Measurements from ENCODE around the gene TMEM126B. TPM values are rescaled to one million over a fixed set of nuclear protein-coding genes. Genes with fewer than 3 reads are reported as not detected.
"Not testable (repeated sequence)": the region's sequence is repeated elsewhere in the genome, so short reads cannot be mapped to it uniquely, and the experiment has no call there.

TMEM126B gene
- total RNA-seq, 1 donor from 2014 or later: 42.3 TPM

DNA sequence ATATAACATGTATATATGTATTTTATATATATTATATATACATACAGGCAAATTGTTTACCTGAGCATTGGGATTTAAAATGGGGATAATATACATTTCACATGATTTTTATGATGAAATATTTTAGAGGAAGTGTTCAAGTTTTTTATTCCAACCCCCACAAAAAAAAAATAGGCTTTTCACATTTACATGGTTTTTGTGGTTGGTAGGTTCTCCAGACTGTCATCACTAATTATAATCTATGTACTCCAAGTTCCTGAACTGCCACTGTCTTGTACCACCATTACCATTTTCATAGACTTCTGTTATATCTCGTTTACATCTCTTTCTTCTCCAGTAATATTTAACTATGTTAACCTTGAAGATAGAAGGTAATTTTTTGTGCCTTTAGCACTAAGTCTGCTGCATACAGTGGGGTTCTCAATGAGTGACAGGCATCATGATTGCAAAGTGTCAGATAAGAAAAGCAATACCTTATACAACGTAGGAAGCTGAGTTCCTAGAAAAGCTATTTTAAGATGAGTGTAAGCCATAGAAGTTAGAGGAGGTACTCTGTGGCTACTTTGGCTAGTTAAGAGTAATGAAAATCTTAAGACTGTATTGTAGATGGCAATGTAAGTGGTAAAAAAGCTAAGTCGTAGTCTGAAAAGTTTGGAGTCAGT is 24.5 kb downstream of the TMEM126B start:
- no peak overlapping the region for H3K4me3 Mint-ChIP-seq (ENCODE audit: unreplicated experiment)
- TF ChIP-seq, protein P1, sequence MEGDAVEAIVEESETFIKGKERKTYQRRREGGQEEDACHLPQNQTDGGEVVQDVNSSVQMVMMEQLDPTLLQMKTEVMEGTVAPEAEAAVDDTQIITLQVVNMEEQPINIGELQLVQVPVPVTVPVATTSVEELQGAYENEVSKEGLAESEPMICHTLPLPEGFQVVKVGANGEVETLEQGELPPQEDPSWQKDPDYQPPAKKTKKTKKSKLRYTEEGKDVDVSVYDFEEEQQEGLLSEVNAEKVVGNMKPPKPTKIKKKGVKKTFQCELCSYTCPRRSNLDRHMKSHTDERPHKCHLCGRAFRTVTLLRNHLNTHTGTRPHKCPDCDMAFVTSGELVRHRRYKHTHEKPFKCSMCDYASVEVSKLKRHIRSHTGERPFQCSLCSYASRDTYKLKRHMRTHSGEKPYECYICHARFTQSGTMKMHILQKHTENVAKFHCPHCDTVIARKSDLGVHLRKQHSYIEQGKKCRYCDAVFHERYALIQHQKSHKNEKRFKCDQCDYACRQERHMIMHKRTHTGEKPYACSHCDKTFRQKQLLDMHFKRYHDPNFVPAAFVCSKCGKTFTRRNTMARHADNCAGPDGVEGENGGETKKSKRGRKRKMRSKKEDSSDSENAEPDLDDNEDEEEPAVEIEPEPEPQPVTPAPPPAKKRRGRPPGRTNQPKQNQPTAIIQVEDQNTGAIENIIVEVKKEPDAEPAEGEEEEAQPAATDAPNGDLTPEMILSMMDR (IDR thresholded peaks at IDR 0.05): no peak
- H3K27me3 Mint-ChIP-seq (ENCODE audit: low read depth): no peaks in the 10 kb centered on the region
- peaks cover 16% of the 10 kb centered on the region for H3K4me1 Mint-ChIP-seq (ENCODE audit: low read depth)
- H3K9me3 Mint-ChIP-seq (ENCODE audit: low read depth): no peaks in the 10 kb centered on the region
- no peak for DNase-seq (ENCODE audit: low spot score)
- peaks cover 10% of the 10 kb centered on the region for H3K36me3 Mint-ChIP-seq (ENCODE audit: low read depth)
- no peak overlapping the region for H3K27ac Mint-ChIP-seq (ENCODE audit: unreplicated experiment)

DNA sequence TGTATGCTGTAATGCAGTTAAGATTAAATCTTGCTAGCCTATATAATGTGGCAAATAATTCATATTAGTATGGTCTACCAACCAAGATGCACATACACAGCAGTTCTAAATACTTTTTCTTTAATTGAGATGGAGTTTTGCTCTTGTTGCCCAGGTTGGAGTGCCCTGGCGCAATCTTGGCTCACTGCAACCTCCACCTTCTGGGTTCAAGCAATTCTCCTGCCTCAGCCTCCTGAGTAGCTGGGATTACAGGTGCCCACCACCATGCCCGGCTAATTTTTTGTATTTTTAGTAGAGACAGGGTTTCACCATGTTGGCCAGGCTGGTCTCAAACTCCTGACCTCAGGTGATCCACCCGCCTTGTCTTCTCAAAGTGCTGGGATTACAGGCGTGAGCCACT is 25.9 kb downstream of the TMEM126B start:
- peaks cover 12% of the 10 kb centered on the region for H3K36me3 Mint-ChIP-seq (ENCODE audit: low read depth)
- not testable (repeated sequence) for H3K4me3 Mint-ChIP-seq (ENCODE audit: unreplicated experiment); DNase-seq (ENCODE audit: low spot score); H3K27me3 Mint-ChIP-seq (ENCODE audit: low read depth); H3K27ac Mint-ChIP-seq (ENCODE audit: unreplicated experiment); H3K9me3 Mint-ChIP-seq (ENCODE audit: low read depth)
- peaks cover 13% of the 10 kb centered on the region for H3K4me1 Mint-ChIP-seq (ENCODE audit: low read depth)

DNA sequence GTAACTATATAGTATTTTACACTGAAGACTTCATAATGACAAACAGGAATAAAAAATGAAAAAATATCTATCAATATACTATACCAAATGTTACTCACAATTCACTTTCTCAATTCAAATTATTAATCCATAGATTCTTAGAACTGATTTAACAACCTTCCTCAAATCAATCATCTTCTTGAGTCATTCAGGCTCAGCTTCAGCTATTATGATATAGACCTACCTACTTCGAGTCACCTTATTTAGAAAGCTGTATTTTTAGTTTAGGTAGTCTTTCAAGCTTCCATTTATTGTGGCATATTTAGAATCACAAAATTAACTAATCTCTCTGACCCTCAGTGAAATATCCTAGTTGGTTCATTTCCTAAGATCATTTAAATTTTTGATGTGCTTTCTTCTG is 28.4 kb downstream of the TMEM126B start:
- no peaks in the 10 kb centered on the region for H3K27me3 Mint-ChIP-seq (ENCODE audit: low read depth)
- TF ChIP-seq, protein P1 (IDR thresholded peaks at IDR 0.05): no peak
- peaks cover 27% of the 10 kb centered on the region for H3K36me3 Mint-ChIP-seq (ENCODE audit: low read depth)
- H3K27ac Mint-ChIP-seq (ENCODE audit: unreplicated experiment): no peak overlapping the region
- no peak for DNase-seq (ENCODE audit: low spot score)
- peaks cover 30% of the 10 kb centered on the region for H3K4me1 Mint-ChIP-seq (ENCODE audit: low read depth)
- H3K9me3 Mint-ChIP-seq (ENCODE audit: low read depth): no peaks in the 10 kb centered on the region
- H3K4me3 Mint-ChIP-seq (ENCODE audit: unreplicated experiment): no peak overlapping the region

DNA sequence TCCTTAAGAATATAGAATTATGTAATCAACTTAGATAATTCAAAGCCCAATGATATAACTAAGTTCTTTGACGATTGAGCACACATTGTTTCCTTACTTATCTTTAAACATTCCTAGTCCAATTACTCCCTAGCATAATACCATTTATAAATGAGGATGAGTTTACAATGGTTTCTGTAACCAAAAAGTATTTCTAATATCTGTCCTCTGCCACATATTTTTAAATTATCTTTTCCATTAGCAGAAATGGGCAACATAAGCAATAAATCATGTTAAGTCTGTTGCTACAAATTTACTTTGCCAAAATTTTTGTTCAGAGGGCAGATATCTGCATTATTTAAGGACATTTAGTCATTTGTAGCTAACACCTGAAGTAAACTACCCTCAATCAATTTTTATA is 29.8 kb downstream of the TMEM126B start:
- H3K27me3 Mint-ChIP-seq (ENCODE audit: low read depth): no peaks in the 10 kb centered on the region
- no peak overlapping the region for H3K4me3 Mint-ChIP-seq (ENCODE audit: unreplicated experiment)
- H3K36me3 Mint-ChIP-seq (ENCODE audit: low read depth): peaks cover 25% of the 10 kb centered on the region
- H3K27ac Mint-ChIP-seq (ENCODE audit: unreplicated experiment): no peak overlapping the region
- TF ChIP-seq, protein P1 (IDR thresholded peaks at IDR 0.05): no peak
- no peak for DNase-seq (ENCODE audit: low spot score)
- H3K4me1 Mint-ChIP-seq (ENCODE audit: low read depth): peaks cover 41% of the 10 kb centered on the region
- no peaks in the 10 kb centered on the region for H3K9me3 Mint-ChIP-seq (ENCODE audit: low read depth)

DNA sequence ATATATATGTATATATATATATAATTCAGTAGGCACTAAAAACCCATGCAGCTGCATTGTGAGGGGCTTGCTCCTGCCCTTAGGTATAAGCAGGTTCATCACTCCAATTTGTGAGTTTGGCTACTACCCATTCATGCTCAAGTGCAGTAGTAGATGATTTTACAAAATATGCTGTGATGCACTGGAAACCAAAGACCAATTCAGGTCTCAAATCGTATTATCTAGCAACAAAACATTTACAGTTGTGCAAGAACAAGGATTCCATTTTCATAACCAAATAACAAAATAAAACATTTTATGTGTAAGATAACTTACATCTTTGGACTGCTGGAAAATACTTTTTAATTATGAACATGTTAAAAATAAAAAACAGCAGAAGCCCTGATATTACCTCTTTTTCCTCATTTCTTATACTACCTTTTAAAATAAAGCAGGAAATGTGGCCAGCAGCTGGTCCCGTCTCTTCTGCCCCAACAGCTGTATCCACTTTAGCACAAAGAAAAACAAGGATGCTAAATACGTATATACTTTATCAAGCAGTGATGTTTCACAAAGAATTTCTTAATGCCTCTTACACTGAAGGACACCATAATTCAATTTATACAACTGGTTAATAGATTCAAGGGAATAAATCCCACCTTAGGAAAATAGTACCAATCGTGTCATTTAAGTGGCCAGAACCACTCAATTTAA is 33.7 kb downstream of the TMEM126B start:
- Mint-ChIP-seq H3K9me3 (ENCODE audit: low read depth) (no peaks in the 10 kb centered on the region), H3K4me1 (ENCODE audit: low read depth) (peaks cover 46% of the 10 kb centered on the region), H3K27ac (ENCODE audit: unreplicated experiment) (peak overlapping the region; percentile 82), H3K27me3 (ENCODE audit: low read depth) (no peaks in the 10 kb centered on the region), H3K36me3 (ENCODE audit: low read depth) (peaks cover 21% of the 10 kb centered on the region), H3K4me3 (ENCODE audit: unreplicated experiment) (peak overlapping the region; percentile 85)
- no peak for DNase-seq (ENCODE audit: low spot score)
- TF ChIP-seq, protein P1 (IDR thresholded peaks at IDR 0.05): no peak
